ENCODE measurements around the gene ELL. TPM values are rescaled to one million over a fixed set of nuclear protein-coding genes. Genes with fewer than 3 reads are reported as not detected.

The ELL gene
- polyA plus RNA-seq, 4 donors, result 8.6 to 12.2 (median 10.4) TPM

DNA sequence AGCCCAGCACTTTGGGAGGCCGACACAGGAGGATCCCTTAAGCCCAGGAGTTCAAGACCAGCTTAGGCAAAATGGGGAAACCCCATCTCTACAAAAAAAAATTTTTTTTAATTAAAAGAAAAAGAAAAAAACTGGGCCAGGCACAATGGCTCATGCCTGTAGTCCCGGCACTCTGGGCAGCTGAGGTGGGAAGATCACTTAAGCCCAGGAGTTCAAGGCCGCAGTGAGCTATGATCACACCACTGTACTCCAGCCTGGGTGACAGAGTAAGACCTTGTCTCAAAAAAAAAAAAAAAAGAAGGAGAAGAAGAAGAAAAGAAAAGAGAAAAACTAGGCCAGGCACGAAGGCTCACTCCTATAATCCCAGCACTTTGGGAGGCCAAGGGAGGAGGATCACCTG lies 4.3 kb downstream of the ELL start:
- Histone ChIP-seq H3K4me1 (ENCODE audit: control insufficient read depth in 3 of 3, insufficient read depth in 2 of 3, low read depth in 1 of 3, low read length in 2 of 3) (peaks cover 9 to 39% (median 10%) of the 10 kb centered on the region in 3 donors), H3K27me3 (ENCODE audit: control insufficient read depth in 3 of 3, insufficient read depth in 3 of 3, low read length in 3 of 3) (no peaks in the 10 kb centered on the region), H3K9me3 (ENCODE audit: control insufficient read depth in 2 of 2, insufficient read depth in 1 of 2, low read depth in 1 of 2, low read length in 1 of 2) (no peaks in the 10 kb centered on the region), H3K4me3 (ENCODE audit: low read depth in 1 of 3, low read length in 3 of 3) (no peak overlapping the region), H3K27ac (ENCODE audit: low read depth in 1 of 3, low read length in 2 of 3) (no peak overlapping the region), H3K36me3 (ENCODE audit: control insufficient read depth in 3 of 3, insufficient read depth in 2 of 3, low read depth in 1 of 3, low read length in 3 of 3) (peaks cover 0 to 16% (median 2%) of the 10 kb centered on the region in 3 donors)
- WGBS, 3 donors, result 93 to 94% (median 94%) methylated on average over 4 of the region's 4 CpGs
- DNase-seq, result no peak
- no peak for FAIRE-seq

DNA sequence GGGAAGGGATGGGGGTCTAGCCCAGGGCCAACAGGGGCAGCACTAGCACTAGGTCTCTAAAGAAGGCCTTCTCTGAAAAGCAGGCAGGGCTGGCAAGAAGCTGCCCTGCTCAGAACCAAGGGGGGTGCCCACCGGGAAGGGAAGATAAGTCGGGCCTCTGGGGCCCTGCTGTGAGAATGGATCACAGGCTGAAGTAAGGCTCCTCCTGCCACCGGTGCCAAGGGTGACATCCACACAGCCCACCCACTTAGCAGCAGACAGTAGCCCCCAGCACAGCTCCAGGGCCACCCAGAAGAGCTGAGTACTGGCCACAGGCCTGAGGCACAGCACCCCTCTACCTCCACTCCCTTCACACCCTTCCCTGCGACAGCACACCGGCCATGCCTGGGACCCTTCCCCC lies 5.9 kb downstream of the ELL start:
- WGBS, 3 donors, result 61 to 74% (median 65%) methylated on average over 4 to 5 of the region's 5 CpGs
- DNase-seq, result no peak
- Histone ChIP-seq H3K9me3 (ENCODE audit: control insufficient read depth in 2 of 2, insufficient read depth in 1 of 2, low read depth in 1 of 2, low read length in 1 of 2) (no peaks in the 10 kb centered on the region), H3K27me3 (ENCODE audit: control insufficient read depth in 3 of 3, insufficient read depth in 3 of 3, low read length in 3 of 3) (no peaks in the 10 kb centered on the region), H3K36me3 (ENCODE audit: control insufficient read depth in 3 of 3, insufficient read depth in 2 of 3, low read depth in 1 of 3, low read length in 3 of 3) (peaks cover 0 to 17% (median 2%) of the 10 kb centered on the region in 3 donors), H3K4me3 (ENCODE audit: low read depth in 1 of 3, low read length in 3 of 3) (no peak overlapping the region), H3K27ac (ENCODE audit: low read depth in 1 of 3, low read length in 2 of 3) (peak overlapping the region in 1 of 3 donors; percentile 85), H3K4me1 (ENCODE audit: control insufficient read depth in 3 of 3, insufficient read depth in 2 of 3, low read depth in 1 of 3, low read length in 2 of 3) (peaks cover 9 to 38% (median 10%) of the 10 kb centered on the region in 3 donors)
- FAIRE-seq, result no peak

DNA sequence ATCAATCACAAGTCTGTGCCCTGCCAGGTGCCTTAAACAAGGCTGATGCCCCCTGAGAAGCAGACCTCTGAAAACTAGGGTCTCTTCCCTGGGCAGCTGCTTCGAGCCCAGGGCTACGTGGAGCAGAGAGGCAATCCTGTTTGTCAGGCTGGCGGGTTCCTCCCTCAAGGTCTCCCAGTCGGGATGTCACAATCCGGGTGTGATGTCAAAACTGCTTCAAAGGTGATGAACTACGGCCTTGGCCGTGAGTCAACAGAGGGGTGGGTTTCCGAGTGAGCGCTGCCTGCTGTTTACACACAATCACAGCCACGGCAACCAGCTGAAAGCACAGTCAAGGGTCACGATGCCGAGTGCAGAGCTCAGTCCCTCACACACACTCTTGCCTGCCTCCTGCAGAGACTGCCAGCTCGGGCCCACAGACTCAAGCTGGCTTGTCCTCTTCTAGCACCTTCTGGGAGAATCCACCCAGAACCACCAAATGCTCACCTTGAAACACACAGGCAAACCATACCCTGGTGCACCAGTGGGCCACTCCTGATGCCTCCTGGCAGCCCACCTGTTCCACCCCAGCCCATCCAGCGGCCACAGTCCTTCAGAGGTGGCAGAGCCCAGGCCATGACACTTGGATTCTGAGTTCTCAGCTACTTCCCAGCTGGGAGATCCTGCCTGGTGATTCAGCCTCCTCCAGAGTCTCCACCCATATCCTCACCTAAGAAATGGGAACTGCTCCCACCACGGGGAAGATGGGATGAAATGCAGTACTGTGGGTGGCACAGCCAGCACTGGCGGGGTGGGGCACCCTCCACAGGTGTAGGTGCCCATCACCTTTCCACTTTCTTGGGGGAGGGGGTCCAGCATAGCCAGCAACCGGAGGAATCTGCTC lies 6.8 kb downstream of the ELL start:
- Histone ChIP-seq H3K9me3 (ENCODE audit: control insufficient read depth in 2 of 2, insufficient read depth in 1 of 2, low read depth in 1 of 2, low read length in 1 of 2) (no peaks in the 10 kb centered on the region), H3K4me3 (ENCODE audit: low read depth in 1 of 3, low read length in 3 of 3) (no peak overlapping the region), H3K4me1 (ENCODE audit: control insufficient read depth in 3 of 3, insufficient read depth in 2 of 3, low read depth in 1 of 3, low read length in 2 of 3) (peaks cover 9 to 35% (median 10%) of the 10 kb centered on the region in 3 donors), H3K27ac (ENCODE audit: low read depth in 1 of 3, low read length in 2 of 3) (peak overlapping the region; percentile 38 to 85 (median 75)), H3K27me3 (ENCODE audit: control insufficient read depth in 3 of 3, insufficient read depth in 3 of 3, low read length in 3 of 3) (no peaks in the 10 kb centered on the region), H3K36me3 (ENCODE audit: control insufficient read depth in 3 of 3, insufficient read depth in 2 of 3, low read depth in 1 of 3, low read length in 3 of 3) (peaks cover 0 to 20% (median 2%) of the 10 kb centered on the region in 3 donors)
- DNase-seq (peak; percentile 83 to 94), FAIRE-seq (no peak)
- 28 to 37% (median 35%) methylated on average over 17 of the region's 17 CpGs for WGBS, 3 donors

DNA sequence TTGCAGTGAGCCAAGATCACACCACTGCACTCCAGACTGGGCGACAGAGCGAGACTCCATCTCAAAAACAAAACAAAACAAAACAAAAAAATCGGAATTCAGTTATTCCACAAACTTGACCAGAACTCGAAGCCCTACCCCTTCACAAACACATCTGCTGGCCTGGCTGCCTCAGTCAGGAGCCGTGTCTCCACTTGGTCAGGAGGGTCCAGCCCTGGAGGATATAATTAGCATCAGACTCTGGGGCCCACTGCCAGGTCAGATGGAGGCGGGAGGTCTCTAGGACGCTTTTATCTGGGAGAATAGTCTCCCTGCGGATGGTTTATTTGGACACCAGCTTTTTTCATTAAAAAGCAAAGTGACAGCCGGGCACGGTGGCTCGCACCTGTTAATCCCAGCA lies 8.0 kb downstream of the ELL start:
- Histone ChIP-seq H3K4me1 (ENCODE audit: control insufficient read depth in 3 of 3, insufficient read depth in 2 of 3, low read depth in 1 of 3, low read length in 2 of 3) (peaks cover 9 to 24% (median 15%) of the 10 kb centered on the region in 3 donors), H3K9me3 (ENCODE audit: control insufficient read depth in 2 of 2, insufficient read depth in 1 of 2, low read depth in 1 of 2, low read length in 1 of 2) (no peaks in the 10 kb centered on the region), H3K4me3 (ENCODE audit: low read depth in 1 of 3, low read length in 3 of 3) (no peak overlapping the region), H3K36me3 (ENCODE audit: control insufficient read depth in 3 of 3, insufficient read depth in 2 of 3, low read depth in 1 of 3, low read length in 3 of 3) (peaks cover 0 to 18% (median 2%) of the 10 kb centered on the region in 3 donors), H3K27me3 (ENCODE audit: control insufficient read depth in 3 of 3, insufficient read depth in 3 of 3, low read length in 3 of 3) (no peaks in the 10 kb centered on the region), H3K27ac (ENCODE audit: low read depth in 1 of 3, low read length in 2 of 3) (no peak overlapping the region)
- 68 to 91% (median 90%) methylated on average over 11 of the region's 11 CpGs for WGBS, 3 donors
- DNase-seq (no peak), FAIRE-seq (no peak)

DNA sequence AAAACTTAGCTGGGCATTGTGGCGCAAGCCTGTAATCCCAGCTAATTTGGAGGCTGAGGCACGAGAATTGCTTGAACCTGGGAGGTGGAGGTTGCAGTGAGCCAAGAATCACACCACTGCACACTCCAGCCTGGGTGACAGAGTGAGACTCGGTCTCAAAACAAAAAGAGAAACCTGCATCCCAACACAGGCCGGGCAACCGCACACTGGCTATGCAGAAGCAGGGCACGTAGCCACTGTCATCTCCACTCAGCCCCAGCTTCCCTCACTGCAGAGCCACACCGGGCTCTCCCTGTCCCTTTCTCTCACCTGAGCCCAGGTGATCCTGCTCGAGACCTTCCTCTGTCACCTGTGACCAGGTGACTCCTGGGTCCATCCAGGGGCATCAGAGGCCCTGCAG lies 11.7 kb downstream of the ELL start:
- H3K4me3 ChIP-seq (ENCODE audit: low read depth in 1 of 3, low read length in 3 of 3), result no peak overlapping the region
- no peaks in the 10 kb centered on the region for H3K27me3 ChIP-seq (ENCODE audit: control insufficient read depth in 3 of 3, insufficient read depth in 3 of 3, low read length in 3 of 3)
- no peak overlapping the region for H3K27ac ChIP-seq (ENCODE audit: low read depth in 1 of 3, low read length in 2 of 3)
- DNase-seq, result no peak
- H3K36me3 ChIP-seq (ENCODE audit: control insufficient read depth in 3 of 3, insufficient read depth in 2 of 3, low read depth in 1 of 3, low read length in 3 of 3), result peaks cover 0 to 28% (median 2%) of the 10 kb centered on the region in 3 donors
- no peak for FAIRE-seq
- whole genome bisulfite sequencing, 3 donors, result 90 to 95% (median 91%) methylated on average over 8 of the region's 8 CpGs
- H3K9me3 ChIP-seq (ENCODE audit: control insufficient read depth in 2 of 2, insufficient read depth in 1 of 2, low read depth in 1 of 2, low read length in 1 of 2), result no peaks in the 10 kb centered on the region
- peaks cover 34 to 45% (median 42%) of the 10 kb centered on the region in 3 donors for H3K4me1 ChIP-seq (ENCODE audit: control insufficient read depth in 3 of 3, insufficient read depth in 2 of 3, low read depth in 1 of 3, low read length in 2 of 3)

DNA sequence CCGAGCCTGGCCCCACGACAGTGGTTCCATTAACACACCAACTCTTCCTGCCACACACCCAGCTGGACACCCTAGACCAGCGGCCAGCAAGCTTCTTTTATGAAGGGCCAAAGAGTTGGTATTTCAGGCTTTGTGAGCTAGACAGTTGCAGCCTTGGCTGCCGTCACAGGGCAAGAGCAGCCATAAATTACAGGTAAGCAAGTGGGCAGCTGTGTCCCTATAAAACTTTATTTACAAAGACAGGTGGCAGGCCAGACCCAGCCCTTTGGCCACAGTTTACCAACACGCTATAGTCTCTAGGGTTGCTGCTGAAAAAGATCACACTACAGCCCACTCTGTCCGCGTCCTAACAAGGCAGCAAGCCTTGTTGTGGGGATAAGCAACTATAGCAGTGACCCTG lies 13.3 kb downstream of the ELL start:
- 73 to 88% (median 80%) methylated on average over 7 of the region's 7 CpGs for WGBS, 3 donors
- Histone ChIP-seq H3K4me3 (ENCODE audit: low read depth in 1 of 3, low read length in 3 of 3) (no peak overlapping the region), H3K27me3 (ENCODE audit: control insufficient read depth in 3 of 3, insufficient read depth in 3 of 3, low read length in 3 of 3) (no peaks in the 10 kb centered on the region), H3K9me3 (ENCODE audit: control insufficient read depth in 2 of 2, insufficient read depth in 1 of 2, low read depth in 1 of 2, low read length in 1 of 2) (no peaks in the 10 kb centered on the region), H3K27ac (ENCODE audit: low read depth in 1 of 3, low read length in 2 of 3) (peak overlapping the region; percentile 4 to 85 (median 52)), H3K36me3 (ENCODE audit: control insufficient read depth in 3 of 3, insufficient read depth in 2 of 3, low read depth in 1 of 3, low read length in 3 of 3) (peaks cover 0 to 30% (median 2%) of the 10 kb centered on the region in 3 donors), H3K4me1 (ENCODE audit: control insufficient read depth in 3 of 3, insufficient read depth in 2 of 3, low read depth in 1 of 3, low read length in 2 of 3) (peaks cover 41 to 56% (median 52%) of the 10 kb centered on the region in 3 donors)
- FAIRE-seq (no peak), DNase-seq (no peak)

DNA sequence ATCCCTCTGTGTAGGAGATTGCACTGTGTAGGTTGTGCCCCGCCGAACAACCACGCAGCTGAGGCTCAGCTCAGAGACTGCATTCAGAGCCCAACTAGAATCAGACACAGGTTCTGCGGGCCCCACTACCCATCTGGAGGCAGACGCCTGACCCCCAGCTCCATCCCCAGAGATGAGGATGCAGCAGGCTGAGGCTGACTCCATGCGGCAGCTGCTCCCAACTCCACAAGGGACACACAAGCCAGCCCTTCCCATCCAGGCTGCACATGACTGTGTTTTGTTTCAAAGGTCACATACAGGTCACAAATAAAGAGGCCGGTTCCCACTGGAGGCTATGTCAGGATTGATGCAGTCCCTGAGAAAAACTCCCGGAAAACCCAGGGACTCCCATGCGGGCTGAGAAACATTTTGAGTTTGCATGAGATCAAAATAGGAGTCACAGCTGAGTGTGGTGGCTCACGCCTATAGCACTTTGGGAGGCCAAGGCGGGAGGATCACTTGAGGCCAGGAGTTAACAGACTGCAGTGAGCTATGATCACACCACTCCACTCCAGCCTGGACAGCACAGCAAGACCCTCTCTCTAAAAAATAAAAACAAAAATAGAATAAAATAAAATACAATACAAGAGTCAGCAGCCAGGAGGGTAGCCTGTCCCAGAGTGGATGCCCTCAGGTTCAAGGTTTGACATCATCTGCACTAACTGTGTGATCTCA lies 14.0 kb downstream of the ELL start:
- 41 to 59% (median 51%) methylated on average over 11 of the region's 11 CpGs for WGBS, 3 donors
- Histone ChIP-seq H3K27ac (ENCODE audit: low read depth in 1 of 3, low read length in 2 of 3) (peak overlapping the region; percentile 16 to 85 (median 66)), H3K4me1 (ENCODE audit: control insufficient read depth in 3 of 3, insufficient read depth in 2 of 3, low read depth in 1 of 3, low read length in 2 of 3) (peaks cover 47 to 63% (median 59%) of the 10 kb centered on the region in 3 donors), H3K36me3 (ENCODE audit: control insufficient read depth in 3 of 3, insufficient read depth in 2 of 3, low read depth in 1 of 3, low read length in 3 of 3) (peaks cover 0 to 33% (median 0%) of the 10 kb centered on the region in 3 donors), H3K27me3 (ENCODE audit: control insufficient read depth in 3 of 3, insufficient read depth in 3 of 3, low read length in 3 of 3) (no peaks in the 10 kb centered on the region), H3K4me3 (ENCODE audit: low read depth in 1 of 3, low read length in 3 of 3) (no peak overlapping the region), H3K9me3 (ENCODE audit: control insufficient read depth in 2 of 2, insufficient read depth in 1 of 2, low read depth in 1 of 2, low read length in 1 of 2) (no peaks in the 10 kb centered on the region)
- FAIRE-seq (no peak), DNase-seq (peak; percentile 70 to 74)

DNA sequence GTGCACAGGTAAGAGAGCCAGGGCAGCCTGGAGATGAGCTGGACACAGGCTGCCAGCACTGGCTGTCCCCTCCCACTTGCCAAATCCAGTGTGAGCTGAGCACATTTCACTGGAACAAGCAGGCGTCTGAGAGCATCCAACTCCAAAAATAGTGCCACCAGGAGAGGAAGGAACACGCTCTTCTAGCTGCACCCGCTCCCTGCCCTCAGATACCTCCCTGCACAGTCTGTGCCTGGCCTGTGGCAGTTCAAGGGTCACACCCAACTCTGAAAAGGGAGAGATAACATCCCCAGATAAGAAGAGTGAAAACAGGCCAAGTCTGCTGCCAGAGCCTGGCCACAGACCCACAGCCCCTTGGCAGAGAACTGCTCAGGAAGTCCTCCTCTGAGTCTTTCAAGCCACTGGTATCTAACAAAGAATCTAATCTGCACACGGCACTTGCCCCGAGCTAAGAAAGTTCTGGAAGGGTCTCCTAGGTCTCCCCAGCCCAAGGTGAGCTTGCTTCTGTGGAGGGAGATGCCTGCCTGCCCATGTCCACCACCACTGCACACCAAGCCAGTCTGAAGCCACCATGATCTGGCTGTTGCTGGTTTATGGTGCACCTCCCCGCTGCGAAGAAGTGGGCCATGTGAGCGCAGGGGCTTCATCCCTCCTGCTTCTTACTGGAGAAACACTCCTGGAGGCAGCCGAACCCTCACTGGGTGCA lies 14.7 kb downstream of the ELL start:
- peak overlapping the region; percentile 16 to 85 (median 66) for H3K27ac ChIP-seq (ENCODE audit: low read depth in 1 of 3, low read length in 2 of 3)
- peak overlapping the region in 1 of 3 donors; percentile 11 for H3K4me3 ChIP-seq (ENCODE audit: low read depth in 1 of 3, low read length in 3 of 3)
- no peak for FAIRE-seq
- no peaks in the 10 kb centered on the region for H3K9me3 ChIP-seq (ENCODE audit: control insufficient read depth in 2 of 2, insufficient read depth in 1 of 2, low read depth in 1 of 2, low read length in 1 of 2)
- H3K4me1 ChIP-seq (ENCODE audit: control insufficient read depth in 3 of 3, insufficient read depth in 2 of 3, low read depth in 1 of 3, low read length in 2 of 3), result peaks cover 47 to 67% (median 59%) of the 10 kb centered on the region in 3 donors
- no peaks in the 10 kb centered on the region for H3K27me3 ChIP-seq (ENCODE audit: control insufficient read depth in 3 of 3, insufficient read depth in 3 of 3, low read length in 3 of 3)
- WGBS, 3 donors, result 42 to 48% (median 46%) methylated on average over 9 of the region's 9 CpGs
- peak in 1 of 2 donors; percentile 79 for DNase-seq
- peaks cover 0 to 33% (median 0%) of the 10 kb centered on the region in 3 donors for H3K36me3 ChIP-seq (ENCODE audit: control insufficient read depth in 3 of 3, insufficient read depth in 2 of 3, low read depth in 1 of 3, low read length in 3 of 3)

Measured in small intestine (tissue), 7 donors.